GM19328 (cell line): ENCODE results near the gene MDM4.
A peak's percentile ranks its signal among the peaks of the same experiment; 100 is the strongest.
"Not testable (repeated sequence)": the region's sequence is repeated elsewhere in the genome, so short reads cannot be mapped to it uniquely, and the experiment has no call there.

Source experiments
- ATAC-seq: cut with Tn5 transposase; IDR thresholded peaks from one replicate; pipeline ENCODE4 v1.9.1; 2021; ENCODE audit warnings: mild to moderate bottlenecking, moderate library complexity; ENCODE audit not compliant: unreplicated experiment

Gene MDM4

GRCh38 chr1:204513117-204513716 lies 3.0 kb upstream of the MDM4 start:
- ATAC-seq: no peak

- no peak for ATAC-seq
Measured at GRCh38 chr1:204514828-204515227, 1.4 kb upstream of the MDM4 start.

- not testable (repeated sequence) for ATAC-seq
Measured at GRCh38 chr1:204517382-204517781, 1.2 kb downstream of the MDM4 start.

- no peak for ATAC-seq
Measured at GRCh38 chr1:204520834-204521709, 4.9 kb downstream of the MDM4 start.

- not testable (repeated sequence) for ATAC-seq
Measured at GRCh38 chr1:204521941-204522521, 5.8 kb downstream of the MDM4 start.

GRCh38 chr1:204523605-204524215 lies 7.5 kb downstream of the MDM4 start:
- ATAC-seq: no peak

GRCh38 chr1:204524986-204525385 lies 8.8 kb downstream of the MDM4 start:
- ATAC-seq: no peak

- ATAC-seq: no peak
Measured at GRCh38 chr1:204528241-204528640, 12.0 kb downstream of the MDM4 start.

GRCh38 chr1:204528677-204529076 lies 12.5 kb downstream of the MDM4 start:
- ATAC-seq: no peak

- ATAC-seq: no peak
Measured at GRCh38 chr1:204529371-204529895, 13.2 kb downstream of the MDM4 start.

GRCh38 chr1:204530932-204531331 lies 14.7 kb downstream of the MDM4 start:
- peak; percentile 80 for ATAC-seq

- no peak for ATAC-seq
Measured at GRCh38 chr1:204532832-204533231, 16.6 kb downstream of the MDM4 start.

GRCh38 chr1:204541626-204542025 lies 25.4 kb downstream of the MDM4 start:
- no peak for ATAC-seq

- ATAC-seq: no peak
Measured at GRCh38 chr1:204544321-204544720, 28.1 kb downstream of the MDM4 start.

- no peak for ATAC-seq
Measured at GRCh38 chr1:204545202-204545601, 29.0 kb downstream of the MDM4 start.

- ATAC-seq: no peak
Measured at GRCh38 chr1:204545881-204546280, 29.7 kb downstream of the MDM4 start.

GRCh38 chr1:204548265-204548664 lies 32.1 kb downstream of the MDM4 start:
- no peak for ATAC-seq

GRCh38 chr1:204549313-204549712 lies 33.1 kb downstream of the MDM4 start:
- no peak for ATAC-seq

GRCh38 chr1:204550926-204551325 lies 34.7 kb downstream of the MDM4 start:
- no peak for ATAC-seq

- ATAC-seq: no peak
Measured at GRCh38 chr1:204556458-204557052, 40.3 kb downstream of the MDM4 start.

GRCh38 chr1:204558467-204558866 lies 42.3 kb downstream of the MDM4 start:
- ATAC-seq: no peak
